ENCODE data around the gene PHLDB1.

- TF ChIP-seq EZH2 (IDR thresholded peaks at IDR 0.05; ENCODE audit: borderline replicate concordance, low read depth, low read length, severe bottlenecking) (no peak), MAX (IDR thresholded peaks at IDR 0.05; ENCODE audit: insufficient read depth, insufficient read length) (no peak), FOS (IDR thresholded peaks at IDR 0.05; ENCODE audit: borderline replicate concordance, insufficient read depth, low read length) (no peak)
Measured at GRCh38 chr11:118560806-118561205, 46.6 kb upstream of the PHLDB1 start.
